ENCODE data around the gene HPS5.

DNA sequence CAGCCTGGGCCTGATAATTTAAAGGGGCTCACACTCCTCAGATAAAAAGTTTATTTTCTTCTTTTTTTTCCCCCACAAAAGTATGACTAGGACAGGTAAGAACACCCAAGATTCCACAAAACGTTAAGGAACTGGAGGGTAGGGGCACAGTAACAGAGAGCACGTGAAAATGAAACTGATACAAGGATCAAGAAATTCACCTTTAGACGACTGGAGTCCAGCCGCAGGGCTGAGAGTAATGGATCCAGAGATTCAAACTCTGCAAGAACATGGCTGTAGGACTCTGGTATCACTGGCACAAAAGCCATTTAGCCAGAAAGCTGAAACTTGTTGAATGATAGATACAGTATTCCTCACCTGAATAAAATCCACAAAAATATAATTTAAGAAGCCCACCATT lies 4.4 kb downstream of the HPS5 start:
- TF ChIP-seq, protein P1, sequence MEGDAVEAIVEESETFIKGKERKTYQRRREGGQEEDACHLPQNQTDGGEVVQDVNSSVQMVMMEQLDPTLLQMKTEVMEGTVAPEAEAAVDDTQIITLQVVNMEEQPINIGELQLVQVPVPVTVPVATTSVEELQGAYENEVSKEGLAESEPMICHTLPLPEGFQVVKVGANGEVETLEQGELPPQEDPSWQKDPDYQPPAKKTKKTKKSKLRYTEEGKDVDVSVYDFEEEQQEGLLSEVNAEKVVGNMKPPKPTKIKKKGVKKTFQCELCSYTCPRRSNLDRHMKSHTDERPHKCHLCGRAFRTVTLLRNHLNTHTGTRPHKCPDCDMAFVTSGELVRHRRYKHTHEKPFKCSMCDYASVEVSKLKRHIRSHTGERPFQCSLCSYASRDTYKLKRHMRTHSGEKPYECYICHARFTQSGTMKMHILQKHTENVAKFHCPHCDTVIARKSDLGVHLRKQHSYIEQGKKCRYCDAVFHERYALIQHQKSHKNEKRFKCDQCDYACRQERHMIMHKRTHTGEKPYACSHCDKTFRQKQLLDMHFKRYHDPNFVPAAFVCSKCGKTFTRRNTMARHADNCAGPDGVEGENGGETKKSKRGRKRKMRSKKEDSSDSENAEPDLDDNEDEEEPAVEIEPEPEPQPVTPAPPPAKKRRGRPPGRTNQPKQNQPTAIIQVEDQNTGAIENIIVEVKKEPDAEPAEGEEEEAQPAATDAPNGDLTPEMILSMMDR (IDR thresholded peaks at IDR 0.05), result no peak
- no peak for TF ChIP-seq POLR2A (IDR thresholded peaks at IDR 0.05)
